GM18519 (cell line): ENCODE measurements around the gene PTCRA.
"Not testable (repeated sequence)": the region's sequence is repeated elsewhere in the genome, so short reads cannot be mapped to it uniquely, and the experiment has no call there.

ENCODE experiments used
- ATAC-seq: cut with Tn5 transposase; IDR thresholded peaks from one replicate; pipeline ENCODE4 v1.9.1; 2021; ENCODE audit warnings: mild to moderate bottlenecking, moderate library complexity; ENCODE audit not compliant: unreplicated experiment, low FRiP score

PTCRA gene, protein sequence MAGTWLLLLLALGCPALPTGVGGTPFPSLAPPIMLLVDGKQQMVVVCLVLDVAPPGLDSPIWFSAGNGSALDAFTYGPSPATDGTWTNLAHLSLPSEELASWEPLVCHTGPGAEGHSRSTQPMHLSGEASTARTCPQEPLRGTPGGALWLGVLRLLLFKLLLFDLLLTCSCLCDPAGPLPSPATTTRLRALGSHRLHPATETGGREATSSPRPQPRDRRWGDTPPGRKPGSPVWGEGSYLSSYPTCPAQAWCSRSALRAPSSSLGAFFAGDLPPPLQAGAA

DNA sequence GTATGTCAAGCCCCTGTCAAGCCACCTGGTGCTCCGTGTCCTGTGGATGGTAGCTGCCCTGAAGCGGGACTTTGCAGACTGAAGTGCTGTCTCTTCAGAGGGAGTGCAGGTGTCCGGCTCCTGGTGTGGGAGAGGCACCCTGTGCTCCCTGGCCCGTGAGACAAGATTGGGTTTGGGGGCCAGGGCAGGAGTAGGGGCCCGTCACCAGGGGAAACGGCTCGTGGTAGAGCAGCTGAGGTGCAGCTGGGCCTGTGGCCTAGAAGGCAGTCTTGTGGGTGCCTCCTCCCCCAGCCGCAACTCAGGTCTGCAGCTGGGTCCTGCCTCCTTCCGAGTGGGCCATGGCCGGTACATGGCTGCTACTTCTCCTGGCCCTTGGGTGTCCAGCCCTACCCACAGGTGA is at the start of gene PTCRA:
Gene PTCRA (plus strand): TSS at position 322 of the 400 bp plus-strand sequence. CDS start 17 bp downstream, at position 339.
- no peak for ATAC-seq

DNA sequence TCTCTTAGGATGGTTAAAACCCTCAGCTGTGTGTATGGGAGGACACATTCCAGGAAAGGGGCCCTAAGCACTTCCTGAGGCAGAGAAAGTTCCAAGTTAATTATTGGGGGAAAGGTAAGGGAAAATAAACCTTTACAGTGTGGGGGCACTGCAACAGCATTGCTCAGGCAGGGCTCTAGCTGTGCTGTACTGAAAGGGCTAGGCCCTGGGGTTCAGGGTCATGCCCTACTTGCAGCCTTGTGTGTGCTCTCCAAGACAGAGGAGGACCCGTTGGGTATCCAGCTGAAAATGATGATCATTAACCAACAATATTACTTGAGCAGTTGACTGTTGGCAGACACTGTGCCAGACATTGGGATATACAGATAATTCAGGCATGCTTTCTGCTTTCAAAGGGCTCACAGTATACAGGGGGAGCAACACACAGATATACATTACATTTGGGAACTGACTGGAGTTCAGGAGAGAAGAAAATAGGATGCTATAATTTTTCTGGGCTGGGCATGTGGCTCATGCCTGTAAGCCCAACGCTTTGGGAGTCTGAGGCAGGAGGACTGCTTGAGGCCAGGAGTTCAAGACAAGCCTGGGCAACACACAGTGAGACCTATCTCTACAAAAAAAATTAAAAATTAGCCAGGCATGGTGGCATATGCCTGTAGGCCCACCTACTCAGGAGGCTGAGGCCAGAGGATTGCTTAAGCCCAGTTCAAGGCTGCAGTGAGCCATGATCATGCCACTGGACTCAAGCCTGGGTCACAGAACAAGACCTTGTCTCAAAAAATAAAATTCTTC is 45.5 kb upstream of the PTCRA start:
- no peak for ATAC-seq

DNA sequence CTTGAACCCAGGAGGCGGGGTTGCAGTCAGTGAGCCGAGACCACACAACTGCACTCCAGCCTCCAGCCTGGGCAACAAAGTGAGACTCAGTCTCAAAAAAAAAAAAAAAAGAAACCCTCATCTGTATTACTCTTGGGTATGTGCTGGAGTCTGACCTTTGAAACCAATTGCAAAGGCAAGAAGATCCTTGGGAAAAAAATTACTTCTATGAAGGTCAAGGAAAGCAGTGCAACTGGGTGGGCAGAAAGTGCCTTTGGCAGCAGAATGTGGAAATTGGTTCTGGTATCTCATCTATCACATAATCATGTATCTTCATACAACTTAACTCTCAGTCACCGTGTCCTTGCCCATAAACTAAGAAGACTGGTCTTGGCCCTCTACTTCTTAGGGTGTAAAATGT is 44.1 kb upstream of the PTCRA start:
- no peak for ATAC-seq

DNA sequence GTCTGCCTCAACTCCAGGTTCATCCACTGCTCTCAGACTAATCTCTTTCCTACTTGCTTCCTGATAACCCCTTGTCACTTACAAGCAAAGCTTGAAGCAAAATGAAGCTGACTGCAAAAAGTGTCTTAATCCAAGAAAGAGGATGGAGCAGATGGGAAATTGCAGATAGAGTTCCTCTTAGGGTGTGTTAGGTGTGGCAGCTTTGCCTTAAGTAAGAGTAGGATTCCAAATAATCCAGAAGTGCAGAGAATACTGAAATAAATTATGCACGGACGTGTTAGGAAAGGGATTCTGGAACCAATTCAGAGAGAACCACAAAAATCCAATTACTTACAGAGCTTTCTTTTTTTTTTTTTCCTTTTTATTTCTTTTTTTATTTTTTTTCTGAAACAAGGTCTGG is 42.5 kb upstream of the PTCRA start:
- no peak for ATAC-seq

DNA sequence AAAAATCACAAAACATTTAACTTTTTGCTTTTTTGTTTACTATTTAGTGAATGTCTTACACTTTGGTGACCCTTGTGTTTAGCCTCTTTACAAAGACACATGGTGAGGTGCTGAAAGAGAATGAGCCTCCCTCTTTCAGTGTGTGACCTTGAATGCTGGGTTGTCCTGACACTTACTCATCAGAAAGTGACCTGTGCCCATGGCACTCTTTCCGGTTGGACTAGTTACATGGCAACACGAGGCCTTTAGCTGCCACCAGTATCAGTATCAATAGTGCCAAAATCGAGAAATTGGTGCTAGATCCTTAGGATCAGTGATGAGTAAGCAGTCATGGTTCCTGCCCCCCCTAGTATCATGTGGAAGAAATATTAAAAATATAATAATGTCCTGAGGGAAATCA is 38.2 kb upstream of the PTCRA start:
- ATAC-seq, result no peak

DNA sequence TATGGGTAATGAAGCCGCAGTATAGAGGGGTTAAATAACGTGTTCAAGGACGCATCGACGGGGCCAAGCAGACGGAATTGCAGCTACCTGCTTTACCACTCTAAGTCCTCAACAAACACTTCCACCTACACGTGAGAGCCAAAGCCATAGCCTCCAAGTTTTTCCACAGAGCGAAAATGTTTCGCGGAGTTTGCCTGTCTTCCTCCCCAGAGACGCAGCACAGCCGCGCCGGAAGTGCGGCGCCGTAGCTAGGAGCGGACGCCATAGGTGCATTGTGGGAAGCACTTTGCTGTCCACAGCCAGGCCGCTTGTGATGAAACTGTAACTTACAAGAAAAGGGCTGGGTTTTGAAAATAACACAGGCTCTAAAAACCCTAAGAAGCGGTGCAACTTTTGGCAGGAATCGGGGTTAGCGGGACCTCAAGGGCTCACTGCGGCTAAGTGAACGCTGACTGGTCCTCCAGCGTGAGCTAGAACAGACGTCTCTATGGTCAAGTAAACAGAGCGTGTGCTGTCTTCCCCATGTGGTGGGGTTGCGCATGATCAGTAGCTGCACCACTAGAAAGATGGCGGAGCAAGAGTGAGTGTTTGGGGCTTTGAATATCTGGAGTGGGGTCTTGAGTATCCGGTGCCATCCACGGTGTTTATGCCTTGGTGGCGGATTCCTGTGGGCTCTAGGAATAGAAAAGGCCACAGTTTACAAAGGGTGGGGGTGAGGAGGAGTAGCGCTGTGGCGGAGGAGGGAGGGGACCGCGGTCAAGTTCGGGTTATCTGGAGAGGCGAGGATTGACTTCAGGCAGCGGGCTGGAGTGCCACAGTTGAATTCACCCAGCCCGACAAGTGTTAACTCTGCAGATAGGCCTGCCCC is 36.2 kb upstream of the PTCRA start, which contains the start of gene RPL7L1:
Gene RPL7L1 (plus strand): TSS at position 245 of the 868 bp plus-strand sequence. CDS start 295 bp downstream, at position 540.
- peak; percentile 78 for ATAC-seq

DNA sequence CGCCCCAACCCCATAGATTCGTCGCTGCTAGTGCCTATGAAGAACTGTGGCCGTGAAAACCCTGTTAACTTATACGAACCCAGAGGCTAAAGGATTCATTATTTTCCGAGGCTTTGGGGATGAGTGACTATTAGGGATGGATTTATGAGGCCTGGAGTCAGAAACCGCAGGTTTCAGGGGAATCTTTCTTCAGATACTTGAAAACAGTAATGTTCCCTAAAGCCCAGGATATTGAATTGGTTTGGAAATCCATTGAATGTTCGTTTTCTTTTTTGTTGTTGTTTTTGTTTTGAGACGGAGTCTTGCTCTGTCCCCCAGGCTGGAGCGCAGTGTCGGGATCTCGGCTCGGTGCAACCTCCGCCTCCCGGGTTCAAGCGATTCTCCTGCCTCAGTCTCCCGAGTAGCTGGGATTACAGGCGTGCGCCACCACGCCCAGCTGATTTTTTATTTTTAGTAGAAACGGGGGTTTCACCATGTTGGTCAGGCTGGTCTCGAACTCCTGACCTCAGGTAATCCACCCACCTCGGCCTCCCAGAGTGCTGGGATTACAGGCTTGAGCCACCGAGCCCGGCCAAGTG is 35.5 kb upstream of the PTCRA start:
- ATAC-seq, result not testable (repeated sequence)

DNA sequence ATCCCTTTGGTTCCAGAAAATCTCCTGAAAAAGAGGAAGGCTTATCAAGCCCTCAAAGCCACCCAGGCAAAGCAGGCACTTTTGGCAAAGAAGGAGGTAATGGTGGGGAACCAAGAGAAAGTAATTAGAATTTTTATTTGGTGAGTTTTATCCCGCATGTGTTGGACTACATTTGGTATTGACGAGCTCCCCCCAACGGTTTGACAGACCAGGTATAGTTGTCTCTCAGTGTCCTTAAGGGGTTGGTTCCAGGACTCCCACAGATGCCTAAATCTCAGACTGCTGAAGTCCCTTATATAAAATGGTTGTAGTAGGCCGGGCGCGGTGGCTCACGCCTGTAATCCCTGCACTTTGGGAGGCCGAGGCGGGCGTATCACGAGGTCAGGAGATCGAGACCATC is 35.0 kb upstream of the PTCRA start:
- ATAC-seq, result not testable (repeated sequence)

DNA sequence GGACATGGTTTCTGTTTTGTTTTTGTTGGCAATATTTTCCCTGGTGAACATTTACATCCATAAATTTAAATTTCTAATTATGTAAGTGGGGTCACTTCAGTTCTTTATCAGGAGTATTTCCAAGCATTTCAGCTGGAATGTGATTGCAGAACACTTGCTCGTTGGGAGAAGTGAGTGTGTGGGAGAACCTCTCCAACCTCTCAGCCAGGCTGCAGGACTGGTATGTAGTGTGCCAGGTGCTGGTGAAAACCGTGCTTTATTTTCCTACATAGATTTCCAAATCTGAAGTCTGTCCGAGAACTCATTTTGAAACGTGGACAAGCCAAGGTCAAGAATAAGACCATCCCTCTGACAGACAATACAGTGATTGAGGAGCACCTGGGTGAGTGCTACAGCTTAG is 30.2 kb upstream of the PTCRA start:
- no peak for ATAC-seq

DNA sequence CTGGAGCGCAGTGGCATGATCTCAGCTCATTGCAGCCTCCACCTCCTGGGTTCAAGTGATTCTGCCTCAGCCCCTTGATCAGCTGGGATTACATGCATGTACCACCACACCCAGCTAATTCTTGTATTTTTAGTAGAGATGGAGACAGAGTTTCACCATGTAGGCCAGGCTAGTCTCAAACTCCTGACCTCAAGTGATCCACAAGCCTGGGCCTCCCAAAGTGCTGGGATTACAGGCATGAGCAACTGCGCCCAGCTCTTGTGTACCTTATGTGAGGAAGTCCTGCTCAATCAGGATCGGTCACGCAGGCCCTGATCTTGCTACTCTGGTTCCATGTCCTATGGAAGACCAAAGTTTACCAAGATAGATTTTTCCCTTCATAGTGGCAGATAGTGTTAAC is 27.7 kb upstream of the PTCRA start:
- not testable (repeated sequence) for ATAC-seq

DNA sequence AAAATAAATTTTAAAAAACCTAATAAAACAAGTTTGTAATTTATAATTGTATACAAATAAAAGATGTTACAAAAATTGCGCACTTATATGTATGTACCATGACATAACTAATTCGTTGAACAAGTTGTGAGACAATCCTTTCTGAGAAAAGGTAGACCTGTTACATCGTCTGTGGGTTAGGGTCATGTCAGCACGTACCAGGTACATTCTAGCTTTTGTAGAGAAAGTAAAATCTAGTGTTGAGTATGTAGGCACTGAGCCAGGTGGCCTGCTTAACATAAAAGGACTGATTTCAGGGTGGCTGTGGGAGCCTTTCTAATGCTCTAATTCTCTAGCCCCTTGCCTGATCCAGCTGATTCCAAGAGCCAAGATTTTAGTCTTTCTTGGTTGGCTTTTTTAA is 26.0 kb upstream of the PTCRA start:
- no peak for ATAC-seq

DNA sequence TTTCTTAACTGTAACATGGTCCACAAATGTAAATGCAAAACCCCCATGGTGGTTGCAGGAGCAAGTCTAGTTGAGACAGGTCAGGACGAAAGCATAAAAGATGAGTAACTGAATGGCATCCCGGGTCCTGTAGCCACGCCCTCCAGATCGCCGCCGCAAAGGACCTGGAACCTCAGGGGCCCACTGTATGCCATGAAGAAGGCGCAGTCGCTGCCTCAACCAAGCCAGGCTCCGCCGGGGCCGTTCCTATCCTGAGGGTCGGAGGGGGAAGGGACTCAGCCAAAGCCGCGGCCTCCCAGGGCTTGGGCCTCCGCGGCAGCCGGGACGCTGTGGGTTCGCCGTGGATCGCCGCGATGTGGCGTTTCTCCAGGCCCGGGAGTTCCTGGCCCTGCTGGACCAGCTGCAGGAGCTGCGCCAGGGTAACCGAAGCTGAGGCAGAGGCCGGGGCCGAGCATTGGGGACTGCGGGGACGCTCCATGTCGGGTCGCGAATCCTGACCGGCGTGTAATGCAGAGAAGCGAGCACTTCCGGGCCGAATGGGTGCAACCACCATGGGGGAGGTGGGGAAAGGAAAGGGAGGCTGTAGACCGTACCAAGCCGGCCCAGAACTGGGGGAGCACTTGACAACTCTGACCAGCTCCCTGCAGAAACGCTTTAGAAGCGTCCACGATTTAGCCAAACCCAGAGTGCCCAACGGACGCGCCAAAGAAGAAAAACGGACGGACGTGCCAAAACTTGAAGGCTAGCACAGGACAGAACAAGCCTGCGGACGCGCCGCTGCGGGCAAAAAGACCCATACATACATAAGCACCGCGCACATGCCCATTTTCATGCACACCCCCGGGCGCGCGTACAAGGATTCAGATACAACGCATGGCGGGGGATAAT is 25.3 kb upstream of the PTCRA start:
- no peak for ATAC-seq

DNA sequence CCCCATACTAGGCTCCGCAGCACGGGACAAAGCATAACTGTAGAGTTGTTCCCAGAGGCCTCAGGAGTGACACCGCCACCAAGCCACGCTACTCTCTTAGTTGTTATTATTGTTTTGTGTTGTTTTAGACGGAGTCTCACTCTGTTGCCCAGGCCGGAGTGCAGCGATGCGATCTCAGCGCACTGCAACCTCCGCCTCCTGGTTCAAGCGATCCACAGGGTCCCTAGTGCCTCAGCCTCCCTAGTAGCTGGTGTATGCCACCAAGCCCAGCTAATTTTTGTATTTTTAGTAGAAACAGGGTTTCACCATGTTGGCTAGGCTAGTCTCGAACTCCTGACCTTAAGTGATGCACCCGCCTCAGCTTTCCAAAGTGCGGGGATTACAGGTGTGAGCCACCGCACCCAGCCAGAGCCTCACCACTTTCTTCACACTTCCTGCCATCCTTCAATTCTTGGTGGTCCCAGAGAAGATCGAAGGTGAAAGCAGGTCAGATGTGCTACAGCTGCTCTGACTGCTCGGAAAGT is 24.6 kb upstream of the PTCRA start:
- ATAC-seq, result no peak

DNA sequence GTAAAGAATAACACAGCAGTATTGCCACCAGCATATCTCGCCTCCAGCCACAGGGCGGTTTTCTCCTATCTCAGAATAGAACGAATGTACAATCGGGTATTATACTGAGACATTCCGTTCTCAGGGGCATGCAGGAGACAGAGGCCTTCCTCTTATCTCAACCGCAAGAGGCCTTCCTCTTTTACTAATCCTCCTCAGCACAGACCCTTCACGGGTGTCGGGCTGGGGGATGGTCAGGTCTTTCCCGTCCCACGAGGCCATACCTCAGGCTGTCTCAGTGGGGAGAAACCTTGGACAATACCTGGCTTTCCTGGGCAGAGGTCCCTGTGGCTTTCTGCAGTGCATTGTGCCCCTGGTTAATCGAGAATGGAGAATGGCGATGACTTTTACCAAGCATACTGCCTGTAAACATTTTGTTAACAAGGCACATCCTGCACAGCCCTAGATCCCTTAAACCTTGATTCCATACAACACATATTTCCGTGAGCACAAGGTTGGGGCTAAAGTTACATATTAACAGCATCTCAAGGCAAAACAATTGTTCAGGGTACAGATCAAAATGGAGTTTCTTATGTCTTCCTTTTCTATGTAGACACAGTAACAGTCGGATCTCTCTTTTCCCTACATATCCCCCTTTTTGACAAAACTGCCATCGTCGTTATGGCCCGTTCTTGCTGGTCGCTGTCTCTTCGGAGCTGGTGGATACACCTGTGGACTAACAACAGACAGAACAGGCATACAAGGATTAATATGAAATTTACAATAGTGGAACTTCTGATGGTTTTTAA is 21.6 kb upstream of the PTCRA start:
- ATAC-seq, result not testable (repeated sequence)

DNA sequence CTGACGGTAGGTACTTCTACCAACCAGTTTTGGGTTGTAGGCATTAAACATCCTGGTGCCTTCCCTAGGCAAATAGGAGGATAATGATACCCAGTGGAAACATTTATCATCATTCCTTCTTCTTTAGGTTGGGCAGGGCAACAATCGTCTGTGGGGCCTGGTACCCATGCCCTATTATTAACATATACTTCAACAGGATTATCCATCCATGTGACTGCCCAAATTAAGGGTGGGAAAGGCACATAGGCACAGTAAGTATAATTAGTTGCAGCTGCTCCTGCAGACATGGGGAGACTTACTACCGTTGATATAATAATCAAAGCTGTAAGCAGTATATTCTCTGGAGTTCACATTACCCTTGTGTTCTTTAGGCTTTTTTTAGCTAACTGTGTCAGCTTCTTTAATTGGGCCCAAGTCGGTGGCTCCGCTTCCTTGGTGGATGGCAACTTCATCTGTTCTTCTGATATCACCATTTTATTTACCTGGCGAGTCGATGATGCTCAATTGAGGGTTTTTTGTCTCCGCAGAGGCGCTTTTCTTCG is 19.6 kb upstream of the PTCRA start:
- no peak for ATAC-seq

DNA sequence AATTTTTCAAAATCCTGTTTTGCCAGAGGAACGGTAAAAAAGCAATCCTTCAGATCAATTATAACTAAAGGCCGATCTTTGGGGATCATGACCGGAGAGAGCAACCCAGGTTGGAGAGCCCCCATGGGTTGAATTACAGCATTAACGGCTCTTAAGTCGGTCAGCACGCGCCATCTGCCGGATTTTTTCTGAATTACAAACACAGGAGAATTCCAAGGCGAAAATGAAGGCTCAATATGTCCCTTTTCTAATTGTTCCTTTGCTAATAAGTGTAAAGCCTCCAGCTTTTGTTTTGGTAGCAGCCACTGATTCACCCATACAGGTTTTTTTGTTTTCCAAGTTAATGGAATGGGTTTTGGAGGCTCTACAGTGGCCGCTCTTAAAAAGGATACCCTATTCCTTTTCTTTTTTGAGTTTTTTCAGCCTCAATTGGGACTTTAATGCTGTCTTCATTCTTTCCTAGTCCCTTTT is 16.9 kb upstream of the PTCRA start:
- ATAC-seq, result no peak

DNA sequence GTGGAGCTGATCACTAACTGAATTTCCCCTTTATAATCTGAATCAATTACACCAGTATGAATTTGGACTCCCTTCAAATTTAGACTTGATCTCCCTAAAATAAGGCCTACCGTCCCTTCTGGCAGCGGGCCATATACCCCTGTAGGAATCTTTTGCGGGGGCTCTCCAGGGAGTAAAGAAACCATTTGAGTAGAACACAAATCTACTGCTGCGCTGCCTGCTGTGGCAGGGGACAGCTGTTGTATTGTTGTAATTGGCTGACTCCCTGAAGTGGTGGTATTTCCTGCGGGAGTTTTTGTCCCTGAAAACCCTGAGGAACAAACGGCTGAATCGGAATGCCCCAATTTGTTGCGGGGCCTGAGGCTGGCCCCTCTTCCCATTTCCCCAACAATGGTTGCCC is 16.0 kb upstream of the PTCRA start:
- ATAC-seq, result no peak

DNA sequence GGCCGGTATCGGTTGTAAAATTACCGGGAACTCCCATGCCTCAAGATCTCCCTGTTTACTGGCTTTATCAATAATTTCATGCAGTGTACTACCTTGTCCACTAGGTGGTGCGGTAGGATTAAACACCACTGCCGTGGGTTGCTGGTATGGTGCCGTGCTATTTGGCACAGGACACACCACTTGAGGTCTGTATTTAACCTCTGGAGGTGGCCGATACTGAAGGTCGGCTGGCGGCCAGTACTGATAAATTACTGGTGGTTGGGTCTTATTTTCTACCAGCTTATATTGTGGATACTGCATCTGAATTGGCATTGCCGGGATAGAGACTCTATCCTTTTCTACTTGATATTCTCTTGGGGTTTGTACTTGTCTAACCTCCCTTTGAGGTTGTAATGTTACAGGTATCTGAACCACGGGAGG is 14.3 kb upstream of the PTCRA start:
- ATAC-seq, result no peak
